Sciatic nerve (tissue), 2 donors: Measurements from ENCODE around the gene OXGR1. TPM values are rescaled to one million over a fixed set of nuclear protein-coding genes. Genes with fewer than 3 reads are reported as not detected.

Experiments
- ATAC-seq: fragments of 200-7000 bp; cut with Tn5 transposase; one replicate; pipeline ENCODE4 v1.9.1; 2020; ENCODE audit warnings: mild to moderate bottlenecking, moderate library complexity
- DNase-seq: peaks from one replicate; pipeline ENCODE4 v3.0.0-alpha.2; 2020; ENCODE audit warnings: low spot score
- intact Hi-C: fragments of 100-400 bp; cut with DNase I; formaldehyde crosslinking; loops from one replicate; pipeline ENCODE4 v1.14.2; 2022
- total RNA-seq: library from RNA; stranded (reverse); fragmentation: NEBNext Ultra II Directional; extraction: Animal tissue kit (Norgen Biotek cat#: 25700); gene quantifications from one replicate; pipeline ENCODE4 v1.2.1, GENCODE V29; 2021
- donor health status: DM: no; HTN: no; CAD: no.
- donor health status: DM: no; HTN: no; CAD: no.

Gene OXGR1
- total RNA-seq, 1 donor from 2014 or later: 0.27 TPM

DNA sequence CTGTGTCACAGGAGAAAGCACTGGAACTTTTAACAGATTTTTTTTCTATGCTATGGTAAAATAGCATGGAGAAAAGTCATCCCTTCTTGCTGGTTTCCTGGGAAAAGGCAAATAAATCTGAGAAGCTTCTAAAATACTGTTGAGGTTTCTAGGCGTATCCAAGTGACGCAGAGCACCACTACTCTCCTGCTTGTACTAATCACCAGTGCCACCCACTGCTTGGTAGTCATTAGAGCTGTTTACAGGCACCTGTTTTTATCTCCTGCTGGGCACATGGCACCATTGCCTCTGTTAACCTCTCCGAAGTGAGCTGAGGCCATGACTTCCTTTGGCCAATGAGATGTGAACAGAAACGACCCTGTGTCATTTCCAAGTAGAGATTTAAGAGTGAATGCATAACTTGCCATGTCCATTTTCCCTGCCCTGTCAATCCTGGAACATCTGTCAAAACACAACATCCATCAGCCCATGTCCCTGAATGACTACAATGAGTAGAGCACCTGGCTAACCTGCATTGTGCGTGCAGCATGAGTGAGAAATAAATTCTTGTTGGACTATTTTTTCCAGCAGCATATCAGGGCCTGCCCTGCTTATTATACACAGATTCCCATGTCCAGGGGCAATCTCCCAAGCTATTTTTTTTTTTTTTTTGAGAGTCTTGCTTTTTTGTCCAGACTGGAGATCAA lies 17.3 kb upstream of the OXGR1 start:
- DNase-seq (no peak), ATAC-seq (no peak)
- intact Hi-C loops: loop anchor here (10.0 kb wide), 1 partner anchor 793 kb away; no protein-coding TSS in a partner anchor

DNA sequence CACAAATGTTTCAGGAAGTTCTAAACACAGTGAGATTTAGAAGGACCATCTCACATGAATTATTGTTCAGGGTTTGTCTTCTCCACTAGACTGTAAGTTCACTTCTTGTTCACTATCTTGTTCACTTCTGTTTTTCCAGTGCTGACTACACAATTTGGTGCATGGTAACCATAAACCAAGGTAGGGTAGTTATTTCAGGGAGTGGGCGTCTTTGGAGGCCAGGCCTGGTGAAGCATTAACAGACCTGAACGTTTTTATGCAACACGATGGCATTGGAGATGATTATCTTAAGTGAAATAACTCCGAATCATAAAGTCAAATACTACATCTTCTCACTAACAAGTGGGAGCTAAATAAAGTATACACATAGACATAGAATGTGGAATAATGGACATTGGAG lies 14.4 kb upstream of the OXGR1 start:
- no peak for ATAC-seq
- no peak for DNase-seq
- intact Hi-C loops: no loop called here

DNA sequence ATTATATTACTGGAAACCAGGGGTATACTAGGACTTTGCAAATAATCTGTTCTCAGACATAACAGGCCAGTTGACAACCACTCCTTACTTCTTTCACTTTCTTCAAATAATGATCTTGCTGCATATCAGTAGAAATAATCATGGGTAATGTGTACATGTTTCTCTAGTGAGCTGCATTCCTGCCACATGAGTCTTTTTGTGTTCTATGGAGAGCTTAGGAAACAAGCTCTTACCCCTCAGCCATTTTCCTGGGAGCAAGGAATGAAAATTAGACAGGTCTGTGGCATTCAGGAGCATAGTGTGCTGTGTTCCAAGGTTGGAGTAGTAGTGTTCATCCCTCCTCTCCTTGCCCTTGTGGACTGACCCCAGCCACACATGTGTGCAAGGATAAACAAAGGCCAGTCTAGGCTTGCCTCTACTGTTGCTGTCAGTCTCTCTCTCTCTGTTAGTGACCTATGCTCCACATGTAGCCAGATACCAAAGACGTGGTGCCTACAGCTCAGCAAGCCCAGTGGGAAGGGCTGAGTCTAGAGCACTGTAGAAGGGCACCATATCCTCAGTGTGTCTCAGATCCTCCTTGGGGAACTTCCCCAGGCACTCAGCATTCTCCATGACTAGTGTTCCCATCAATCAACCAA lies 11.5 kb upstream of the OXGR1 start:
- ATAC-seq: no peak
- no peak for DNase-seq
- intact Hi-C loops: no loop called here

DNA sequence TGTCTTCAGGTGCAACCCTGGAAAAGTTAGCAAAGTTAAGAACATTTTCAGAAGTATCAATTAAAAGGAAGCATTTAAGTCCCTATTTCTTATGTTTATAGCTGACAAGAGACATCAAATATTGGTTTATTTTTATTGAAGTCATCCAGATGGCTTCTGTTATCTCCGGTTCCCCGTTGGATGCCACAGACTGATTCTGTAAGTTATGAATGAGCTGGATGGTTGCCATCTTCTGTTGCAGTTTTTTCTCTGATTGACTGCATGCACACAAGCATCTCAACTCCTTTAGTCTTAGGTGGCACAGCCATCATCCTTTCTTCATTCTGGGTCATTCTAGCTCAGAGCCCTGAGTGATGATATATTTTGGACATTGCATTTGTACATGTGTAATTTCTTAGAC lies 10.6 kb upstream of the OXGR1 start:
- DNase-seq: no peak
- intact Hi-C loops: no loop called here
- no peak for ATAC-seq

DNA sequence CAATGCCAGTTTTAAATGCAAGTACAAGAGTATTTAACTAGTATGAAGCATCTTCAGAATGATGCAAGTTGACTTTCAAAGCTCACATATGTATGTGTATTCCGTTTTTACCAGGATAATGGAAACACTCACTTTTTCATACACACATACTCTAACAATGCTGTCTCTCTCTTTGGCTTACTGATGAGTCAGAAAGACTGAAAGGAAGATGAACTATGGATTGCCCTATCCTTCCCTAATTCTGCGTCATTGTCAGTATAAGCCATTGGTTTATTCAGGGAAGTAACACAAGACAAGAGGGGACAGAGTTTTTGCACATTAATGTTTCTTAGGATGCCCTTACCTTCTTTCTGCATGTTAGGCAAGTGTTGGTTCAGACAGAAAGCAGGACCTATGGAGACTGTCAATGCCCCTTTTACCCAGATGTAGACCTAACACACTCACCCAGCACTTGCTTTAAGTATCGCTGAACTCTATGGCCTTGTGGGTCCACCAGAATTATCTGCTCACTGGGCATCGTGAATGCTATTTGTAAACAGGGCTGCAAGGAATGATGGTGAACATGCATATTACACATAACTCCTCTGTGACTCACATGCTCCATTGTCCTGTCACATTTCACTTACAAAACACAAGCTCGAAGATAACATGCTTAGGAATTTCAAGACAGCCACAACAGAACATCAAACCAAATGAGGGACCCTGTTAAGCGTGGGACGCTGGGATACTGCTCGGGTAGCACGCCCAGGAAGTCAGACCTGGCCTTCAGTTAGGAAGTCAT lies 10.0 kb upstream of the OXGR1 start:
- no peak for DNase-seq
- peak; percentile 58 for ATAC-seq
- intact Hi-C loops: no loop called here

DNA sequence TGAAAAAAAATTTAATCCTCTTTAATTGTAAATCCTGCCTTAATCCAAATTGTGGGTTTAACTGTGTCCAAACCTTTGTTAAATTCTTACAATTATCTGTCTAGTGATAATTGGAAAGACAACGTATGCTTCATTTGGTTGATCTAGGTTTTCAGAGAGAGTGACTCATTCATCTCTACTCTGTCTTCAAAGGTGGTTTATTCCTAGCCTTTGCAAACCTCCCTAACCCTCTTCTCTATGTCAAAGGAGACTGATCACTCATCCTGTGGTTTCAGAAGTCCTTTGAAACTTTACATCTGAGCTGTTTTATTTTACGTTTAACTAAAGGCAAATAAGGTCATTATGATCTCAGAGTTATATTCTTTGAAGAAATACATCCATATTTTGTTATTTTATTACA lies 8.8 kb upstream of the OXGR1 start:
- DNase-seq (no peak), ATAC-seq (no peak)
- intact Hi-C loops: no loop called here

DNA sequence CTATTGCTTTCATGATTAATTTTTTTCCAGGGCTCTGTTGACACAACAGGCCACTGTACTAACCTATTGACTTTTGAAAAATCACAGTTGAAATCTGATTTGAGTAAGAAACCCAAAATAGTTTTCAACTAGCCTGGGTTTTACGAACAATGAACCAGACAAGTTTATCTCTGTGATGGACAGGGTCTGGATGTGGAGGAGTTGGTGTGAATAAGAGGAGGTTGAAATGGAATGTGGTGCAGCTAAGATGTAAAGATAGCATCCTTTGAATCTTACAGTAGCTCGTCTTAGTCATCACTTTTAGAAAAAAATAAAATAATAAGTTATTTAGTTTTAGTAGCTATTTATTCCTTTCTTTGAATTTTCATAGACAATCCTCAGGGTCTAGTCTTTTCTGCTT lies 8.3 kb upstream of the OXGR1 start:
- intact Hi-C loops: no loop called here
- DNase-seq (no peak), ATAC-seq (no peak)

DNA sequence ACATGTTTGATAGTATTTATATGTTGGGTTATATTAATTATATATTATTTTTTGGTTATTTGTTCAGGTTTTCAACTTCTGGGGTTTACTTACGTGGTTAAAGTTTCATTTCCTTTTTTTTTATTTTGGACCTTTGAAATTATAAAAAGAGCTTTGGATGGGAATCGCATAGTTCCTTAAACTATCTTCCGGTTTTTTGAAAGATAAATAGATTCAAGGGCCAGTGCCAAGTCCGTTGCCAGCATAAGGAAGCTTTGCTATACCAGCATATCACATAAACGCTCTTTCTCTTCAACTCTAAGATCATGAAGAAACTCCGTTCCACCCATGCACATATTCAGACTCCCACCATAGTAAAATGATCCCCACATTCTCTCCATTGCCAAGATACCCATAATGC lies 7.4 kb upstream of the OXGR1 start:
- intact Hi-C loops: no loop called here
- ATAC-seq (peak; percentile 51), DNase-seq (no peak)

DNA sequence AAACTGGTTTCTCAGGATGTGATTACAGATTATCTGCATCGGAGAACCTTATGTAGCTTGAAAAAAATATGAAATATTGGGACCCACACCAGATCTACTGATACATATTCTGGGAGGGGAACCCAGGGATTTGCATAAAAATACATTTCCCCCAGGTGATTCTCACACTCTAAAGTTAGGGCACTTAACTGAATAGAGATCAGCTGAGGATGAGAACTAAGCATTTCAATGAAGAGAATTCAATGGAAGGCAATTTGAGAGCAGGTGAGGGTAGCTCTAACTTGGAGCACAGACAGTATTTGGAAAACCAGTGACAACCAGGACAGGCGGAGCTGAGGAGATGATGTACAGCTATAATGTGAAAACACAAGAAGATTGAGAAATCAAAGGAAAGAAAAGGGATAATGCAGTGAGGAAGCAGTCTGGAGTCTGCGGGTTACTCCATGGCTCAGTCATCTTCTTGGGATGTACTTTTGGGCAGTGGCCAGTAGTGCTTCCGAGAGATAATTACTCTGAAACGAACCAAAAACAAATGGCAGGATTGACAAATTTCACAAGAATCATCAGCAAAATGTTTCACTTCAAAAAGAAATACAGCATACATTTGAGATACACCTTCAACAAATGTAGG lies 6.1 kb upstream of the OXGR1 start:
- DNase-seq (no peak), ATAC-seq (no peak)
- intact Hi-C loops: no loop called here

DNA sequence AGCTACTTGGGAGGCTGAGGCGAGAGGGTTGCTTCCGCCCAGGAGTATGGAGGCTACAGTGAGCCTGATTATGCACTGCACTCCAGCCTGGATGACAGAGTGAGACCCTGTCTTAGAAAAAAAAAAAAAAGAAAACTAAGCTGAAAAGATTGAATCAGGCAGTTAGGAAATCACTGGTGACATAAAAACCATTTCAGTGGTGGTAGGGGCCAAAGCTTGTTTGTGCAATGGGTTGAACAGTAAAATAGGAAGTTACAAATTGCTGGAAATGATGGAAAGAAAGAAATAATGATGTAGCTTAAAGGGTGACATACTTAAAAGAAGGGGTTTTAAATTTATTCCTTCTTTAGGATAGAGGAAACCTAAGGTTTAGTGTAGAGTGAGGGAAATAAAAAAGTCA lies 4.8 kb upstream of the OXGR1 start:
- intact Hi-C loops: no loop called here
- no peak for DNase-seq
- ATAC-seq: no peak

DNA sequence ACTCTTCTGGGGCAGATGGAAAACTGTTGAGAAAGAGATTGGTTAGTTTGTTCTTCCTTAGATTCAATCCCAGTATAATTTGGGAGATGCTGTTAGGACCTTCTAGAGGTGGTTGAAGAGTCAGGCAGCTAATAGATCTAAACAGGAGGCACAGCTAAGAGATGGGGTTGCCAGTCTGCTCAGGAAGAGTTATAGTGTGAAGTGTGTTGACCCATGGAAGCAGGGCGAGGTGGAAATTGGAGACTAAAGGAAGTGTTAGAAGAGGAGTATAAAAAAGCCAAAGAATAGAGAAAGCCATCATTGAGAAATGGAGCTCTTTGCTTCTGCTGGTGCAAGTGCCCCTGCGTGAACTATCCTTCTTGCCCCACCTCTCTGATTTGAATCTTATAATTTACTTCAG lies 3.8 kb upstream of the OXGR1 start:
- DNase-seq: no peak
- intact Hi-C loops: no loop called here
- no peak for ATAC-seq

DNA sequence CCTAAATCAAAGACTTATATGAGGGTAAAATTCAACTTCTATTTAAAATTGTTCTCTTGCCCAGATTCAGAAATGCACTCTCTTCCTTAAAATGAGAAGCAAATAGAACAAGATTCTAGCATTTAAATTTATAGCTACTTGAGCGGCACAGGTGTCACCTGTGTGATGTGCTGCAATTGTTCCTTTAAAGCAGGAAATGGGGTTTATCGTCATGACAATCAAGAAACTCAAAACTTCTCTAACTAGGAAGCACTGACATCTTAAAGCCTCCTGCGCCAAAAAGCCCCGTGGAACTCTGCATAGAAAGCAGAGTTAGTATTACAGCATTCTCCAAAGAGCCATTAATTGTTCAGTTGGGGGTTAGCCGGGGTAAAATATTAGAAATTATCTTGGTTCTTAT lies 2.6 kb upstream of the OXGR1 start:
- intact Hi-C loops: no loop called here
- no peak for ATAC-seq
- no peak for DNase-seq

DNA sequence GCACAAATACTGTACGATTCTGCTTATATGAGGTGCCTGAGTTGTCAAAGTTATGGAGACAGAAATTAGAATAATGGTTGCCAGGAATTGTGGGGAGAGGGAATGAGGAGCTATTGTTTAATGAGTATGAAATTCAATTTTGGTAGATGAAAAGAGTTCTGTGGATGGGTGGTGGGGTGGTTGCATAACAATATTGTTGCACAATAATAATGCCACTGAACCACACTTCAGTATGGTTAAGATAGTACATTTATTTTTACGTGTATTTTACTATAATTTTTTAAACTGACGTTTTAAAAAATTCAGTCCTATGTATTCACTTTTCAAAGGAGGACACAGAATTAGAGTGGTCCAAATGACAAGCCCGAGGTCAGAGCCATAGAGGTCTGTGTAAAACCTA lies 1.8 kb upstream of the OXGR1 start:
- DNase-seq (no peak), ATAC-seq (no peak)
- intact Hi-C loops: no loop called here

DNA sequence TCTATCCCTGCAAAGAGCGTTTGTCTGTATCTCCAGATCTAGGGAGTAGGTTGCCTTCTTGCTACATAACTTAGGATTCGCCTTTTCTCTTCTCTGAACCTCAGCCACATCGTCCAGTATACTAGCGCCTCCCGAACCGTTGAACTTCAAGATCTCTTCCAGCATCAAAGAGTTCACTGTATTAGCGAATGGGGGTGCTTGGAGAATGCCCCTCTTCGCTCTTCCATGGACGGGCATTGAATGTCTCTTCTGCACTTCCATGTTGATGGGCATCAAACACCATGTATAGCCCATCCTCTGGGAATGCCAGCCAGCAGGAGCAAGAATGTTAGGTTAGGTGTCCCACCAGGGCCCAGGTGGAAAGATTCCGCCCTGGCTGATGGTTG lies 575 bp upstream of the OXGR1 start:
- intact Hi-C loops: no loop called here
- ATAC-seq (no peak), DNase-seq (no peak)

DNA sequence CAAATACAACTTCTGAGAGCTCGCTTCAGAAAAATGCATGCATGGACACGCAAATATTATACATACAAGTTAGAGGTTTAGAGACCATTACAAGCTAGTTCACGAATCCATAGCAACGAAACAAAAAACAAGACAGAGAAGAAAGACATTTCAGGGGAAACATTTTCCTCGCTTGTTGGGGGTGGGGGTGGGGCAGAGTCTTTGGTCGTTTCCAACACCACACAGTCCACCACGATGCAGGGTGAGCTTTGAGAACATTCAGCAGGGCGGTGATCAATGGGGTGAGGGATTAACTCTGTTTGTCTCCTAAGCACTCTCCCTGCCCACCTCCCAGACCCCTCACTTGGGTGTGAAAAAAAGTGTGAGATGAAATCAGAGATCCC lies 651 bp downstream of the OXGR1 start:
- DNase-seq (no peak), ATAC-seq (peak; percentile 66)
- intact Hi-C loops: no loop called here

DNA sequence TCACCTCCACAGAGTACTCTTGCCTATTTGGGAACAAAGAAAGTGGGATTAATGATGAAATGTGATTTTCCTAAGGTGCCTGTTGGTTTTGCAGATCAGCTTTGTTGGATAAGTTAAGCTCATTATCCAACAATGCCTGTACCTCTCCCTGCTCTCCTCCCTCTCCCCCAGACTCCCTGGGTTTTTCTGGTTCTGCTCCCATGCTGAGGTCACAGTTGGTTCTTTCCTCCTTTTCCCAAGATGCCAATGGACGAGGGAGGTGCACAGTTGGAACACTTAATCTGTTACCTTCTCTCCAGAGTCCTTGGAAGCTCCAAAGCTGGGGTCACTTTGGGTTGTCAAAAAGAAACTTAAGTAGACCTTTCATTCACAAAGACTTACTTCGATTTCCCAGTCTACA lies 1.6 kb downstream of the OXGR1 start:
- ATAC-seq (no peak), DNase-seq (no peak)
- intact Hi-C loops: no loop called here

DNA sequence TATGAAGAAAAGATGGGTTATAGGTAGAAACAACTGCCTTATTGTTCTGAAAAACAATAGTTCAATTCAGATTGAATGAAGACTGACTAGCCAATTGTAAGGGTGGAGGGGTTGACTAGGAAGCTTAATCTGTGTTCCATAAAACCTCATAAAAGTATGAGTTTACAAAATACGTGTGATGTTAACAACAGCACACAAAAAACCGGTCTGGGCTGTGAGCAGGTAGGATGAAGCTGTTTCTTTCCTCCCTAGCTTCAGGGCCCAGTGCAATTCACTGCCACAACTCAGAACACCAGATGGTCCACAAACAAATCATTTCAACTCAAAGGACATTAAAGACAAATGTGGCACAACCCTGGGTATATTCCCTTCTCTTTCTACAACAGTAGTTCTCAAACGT lies 3.2 kb downstream of the OXGR1 start:
- no peak for ATAC-seq
- no peak for DNase-seq
- intact Hi-C loops: no loop called here

DNA sequence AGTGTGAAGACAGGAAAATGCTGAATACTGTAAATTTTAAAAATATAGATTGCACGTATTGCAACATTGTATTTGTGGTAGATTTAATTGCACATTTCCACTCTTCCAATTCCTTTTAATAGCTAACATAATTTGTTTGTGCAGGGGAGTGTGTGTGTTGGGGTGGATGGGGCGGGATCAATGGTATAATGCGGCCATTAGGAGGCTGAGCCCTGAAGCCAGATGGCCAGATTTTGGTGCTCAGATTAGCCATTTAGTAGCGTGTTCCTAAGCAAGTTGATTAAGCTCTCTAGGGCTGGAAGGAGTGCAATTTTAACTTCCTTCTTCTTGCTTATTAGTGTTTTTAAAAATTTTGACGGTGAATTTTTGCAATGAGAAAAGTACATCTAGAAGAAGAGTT lies 5.8 kb downstream of the OXGR1 start:
- intact Hi-C loops: no loop called here
- no peak for DNase-seq
- no peak for ATAC-seq

DNA sequence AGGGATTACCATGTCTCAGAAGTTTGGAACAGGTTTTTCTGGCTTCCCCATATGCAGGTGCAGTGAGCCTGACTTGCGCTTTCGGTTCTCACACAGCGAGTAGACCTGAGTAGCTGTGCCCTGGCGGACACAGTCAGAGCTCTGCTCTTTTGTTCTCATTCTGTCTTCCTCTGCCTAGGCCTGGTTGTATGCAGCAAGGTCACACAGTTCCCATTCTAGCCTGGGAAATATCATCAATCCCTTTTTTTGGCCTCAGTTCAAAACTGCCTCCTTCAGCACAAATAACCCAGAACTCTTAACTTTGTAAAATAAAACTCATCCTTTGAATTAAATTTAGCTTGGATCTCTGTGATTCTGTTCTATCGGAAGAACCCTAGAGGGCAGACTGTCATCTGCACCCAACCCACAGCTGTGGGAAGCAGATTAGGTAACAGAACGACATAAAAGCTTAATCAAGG lies 10.2 kb downstream of the OXGR1 start:
- peak; percentile 86 for ATAC-seq
- DNase-seq: no peak
- intact Hi-C loops: no loop called here

DNA sequence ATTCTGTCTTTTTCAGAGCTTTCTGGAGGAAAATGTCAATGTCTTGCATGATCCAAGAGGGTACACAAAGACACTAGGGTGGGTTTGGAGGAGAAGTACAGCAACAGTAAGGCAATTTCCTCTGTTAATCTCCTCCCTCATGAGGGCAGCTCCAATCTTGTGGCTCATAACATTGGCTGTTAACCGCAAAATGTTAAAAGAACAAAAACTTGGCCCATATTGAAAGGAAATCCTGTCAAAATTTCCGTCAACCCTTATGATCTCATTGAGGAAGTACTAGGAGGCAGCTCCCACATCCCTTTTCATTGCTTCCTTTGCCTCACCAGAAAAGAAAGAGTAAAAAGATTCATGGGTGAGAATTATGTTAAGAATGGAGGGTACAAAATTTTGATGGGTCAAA lies 11.6 kb downstream of the OXGR1 start:
- no peak for DNase-seq
- ATAC-seq: peak; percentile 67

More for the DNA sequence above, 11.6 kb downstream of the OXGR1 start:
- intact Hi-C loops: no loop called here
